T47D (cell line): Measurements from ENCODE around the gene MAP2K4.

ENCODE experiments used
- DNase-seq, 2 experiments: peaks; one replicate each; pipeline versions ENCODE4 v3.0.0 to v3.0.0-alpha.2; 2011 to 2012; ENCODE audit warnings: low read depth in 1 of 2, low spot score in 1 of 2
- JUND ChIP-seq: IDR thresholded peaks from 2 replicates; pipeline ENCODE4 v1.6.1; 2012; ENCODE audit warnings: low read depth
- in situ Hi-C: cut with HindIII; loops from 2 replicates; pipeline ENCODE4 v1.10.0; 2016; ENCODE audit warnings: low sequenced_read_pairs, low pct_unique_long_range_greater_than_20kb

The MAP2K4 gene

GRCh38 chr17:11999696-12000095, 21.0 kb upstream of the MAP2K4 start:
- no peak for DNase-seq
- no peak for TF ChIP-seq JUND
- in situ Hi-C loops: no loop called here

GRCh38 chr17:12007466-12007865, 13.2 kb upstream of the MAP2K4 start:
- TF ChIP-seq JUND: no peak
- no peak for DNase-seq
- in situ Hi-C loops: no loop called here

- TF ChIP-seq JUND: no peak
- in situ Hi-C loops: no loop called here
- no peak for DNase-seq
Observed at GRCh38 chr17:12021623-12022140, 1.0 kb downstream of the MAP2K4 start.

DNA sequence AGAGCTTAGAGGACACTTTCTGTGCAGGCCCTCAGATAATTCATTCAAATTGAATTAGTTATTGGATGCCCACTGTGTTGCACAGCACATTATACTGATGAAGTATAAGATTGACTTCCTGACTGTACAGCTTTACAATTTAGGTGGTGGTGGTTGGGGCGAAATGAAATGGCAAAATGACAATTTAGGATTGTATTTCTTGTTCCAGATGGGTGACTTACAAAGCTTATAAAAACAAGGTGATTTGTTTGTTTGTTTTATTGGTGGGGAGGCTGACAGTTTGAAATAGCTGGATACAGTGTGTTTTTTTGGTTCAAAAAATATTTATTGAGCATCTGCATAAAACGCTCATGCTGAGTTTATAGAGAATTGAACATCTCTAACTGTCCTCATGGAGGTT, 1.6 kb downstream of the MAP2K4 start:
- in situ Hi-C loops: no loop called here
- DNase-seq: no peak
- TF ChIP-seq JUND: no peak

- in situ Hi-C loops: no loop called here
- TF ChIP-seq JUND: no peak
- DNase-seq: peak; percentile 2 to 4
Observed at GRCh38 chr17:12024327-12024726, 3.6 kb downstream of the MAP2K4 start.

DNA sequence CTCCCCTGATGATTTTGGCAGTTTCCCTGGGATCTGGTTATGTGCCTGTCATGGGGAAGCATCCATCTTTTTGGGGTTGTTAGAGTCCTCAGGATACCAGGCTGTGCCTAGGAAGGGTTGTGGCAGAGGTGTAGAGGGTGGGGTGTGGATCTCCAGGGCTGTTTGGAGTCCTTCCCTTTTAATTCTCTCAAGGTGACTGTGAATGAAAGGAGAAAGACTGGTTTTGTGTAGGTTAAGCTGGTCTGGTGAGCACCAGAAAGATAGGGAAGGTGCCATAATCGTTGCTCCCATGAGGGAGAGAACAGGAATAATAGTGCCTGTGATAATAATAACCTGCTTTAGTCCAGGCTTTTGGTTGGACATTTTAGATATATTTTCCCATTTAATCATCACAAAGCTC, 7.0 kb downstream of the MAP2K4 start:
- TF ChIP-seq JUND: no peak
- DNase-seq: no peak

DNA sequence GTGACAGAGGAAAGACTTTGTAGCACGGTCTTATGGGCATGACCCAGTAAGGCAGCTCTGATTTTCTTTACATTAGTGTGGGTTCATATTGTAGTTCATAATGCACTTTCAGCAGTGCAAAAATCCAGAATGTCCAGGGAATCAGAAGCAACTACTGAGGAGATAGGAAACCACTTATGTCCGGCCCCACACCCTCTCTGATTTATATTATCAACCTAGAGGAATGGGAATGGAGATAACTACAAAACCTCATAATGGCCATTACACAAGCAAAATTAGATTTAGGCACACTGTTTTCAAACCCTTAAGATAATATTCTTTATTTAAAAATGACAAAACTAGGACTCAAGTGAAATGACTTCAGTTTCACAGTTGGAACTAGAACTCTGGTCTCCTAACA, 7.9 kb downstream of the MAP2K4 start:
- DNase-seq: no peak
- in situ Hi-C loops: no loop called here
- no peak for TF ChIP-seq JUND

More for the DNA sequence above, 7.0 kb downstream of the MAP2K4 start:
- in situ Hi-C loops: no loop called here

DNA sequence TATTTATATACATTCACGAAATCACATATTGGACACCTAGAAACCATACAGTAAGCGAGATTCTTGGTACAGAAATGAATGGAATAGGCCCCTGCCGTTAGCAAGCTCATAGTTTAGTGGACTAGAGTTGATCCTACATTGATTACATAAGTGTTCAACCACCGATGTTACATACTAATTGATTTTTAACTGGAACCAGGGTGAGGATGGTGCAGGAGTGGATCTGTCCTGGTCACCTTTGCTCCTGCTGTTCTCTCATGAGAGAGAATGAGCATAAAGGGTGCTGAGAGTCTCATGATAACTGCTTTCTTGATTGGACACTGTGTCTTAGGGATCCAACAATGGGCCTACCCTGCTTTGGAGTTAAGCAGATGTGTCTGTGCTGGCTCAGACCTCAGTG, 13.9 kb downstream of the MAP2K4 start:
- in situ Hi-C loops: no loop called here
- no peak for TF ChIP-seq JUND
- no peak for DNase-seq

- in situ Hi-C loops: no loop called here
- no peak for TF ChIP-seq JUND
- DNase-seq: no peak
Observed at GRCh38 chr17:12035673-12036072, 15.0 kb downstream of the MAP2K4 start.

- no peak for DNase-seq
- in situ Hi-C loops: no loop called here
- no peak for TF ChIP-seq JUND
Observed at GRCh38 chr17:12037970-12038369, 17.3 kb downstream of the MAP2K4 start.

- in situ Hi-C loops: no loop called here
- no peak for DNase-seq
- no peak for TF ChIP-seq JUND
Observed at GRCh38 chr17:12040478-12040877, 19.8 kb downstream of the MAP2K4 start.

GRCh38 chr17:12041312-12041711, 20.6 kb downstream of the MAP2K4 start:
- in situ Hi-C loops: no loop called here
- DNase-seq: no peak
- TF ChIP-seq JUND: no peak

DNA sequence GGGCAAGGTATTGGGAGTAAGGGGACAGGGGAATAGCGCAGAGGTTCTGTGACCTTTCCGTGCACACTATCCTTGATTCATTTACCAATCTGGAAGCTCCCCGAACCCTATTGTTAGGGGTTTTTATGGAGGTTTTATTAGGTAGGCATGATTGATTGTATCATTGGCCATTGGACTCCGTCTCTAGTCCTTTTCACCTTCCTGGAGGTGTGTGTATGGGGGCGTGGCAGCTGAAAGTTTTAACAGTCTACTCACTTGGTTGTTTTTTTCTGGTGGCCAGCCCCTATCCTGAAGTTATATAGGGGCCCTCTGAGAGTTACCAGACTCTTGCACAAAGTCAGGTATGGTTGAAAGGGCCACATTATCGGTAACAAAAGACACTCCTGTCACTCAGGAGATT, 23.0 kb downstream of the MAP2K4 start:
- in situ Hi-C loops: no loop called here
- no peak for DNase-seq
- no peak for TF ChIP-seq JUND

- in situ Hi-C loops: no loop called here
- no peak for DNase-seq
- TF ChIP-seq JUND: no peak
Observed at GRCh38 chr17:12046786-12047185, 26.1 kb downstream of the MAP2K4 start.
